NOMO-1 treated with dmso at 0.1 percent for 144 hours (cell line): ENCODE results near the gene BIRC5.
"Not testable (repeated sequence)": the region's sequence is repeated elsewhere in the genome, so short reads cannot be mapped to it uniquely, and the experiment has no call there.

Experiments
- DNase-seq: peaks from one replicate; lab custom pipeline; 2025; ENCODE audit not compliant: unreplicated experiment; lab: John Stamatoyannopoulos, UW

BIRC5 gene

GRCh38 chr17:78224231-78225087 lies 10.4 kb downstream of the BIRC5 start:
- no peak for DNase-seq

DNA sequence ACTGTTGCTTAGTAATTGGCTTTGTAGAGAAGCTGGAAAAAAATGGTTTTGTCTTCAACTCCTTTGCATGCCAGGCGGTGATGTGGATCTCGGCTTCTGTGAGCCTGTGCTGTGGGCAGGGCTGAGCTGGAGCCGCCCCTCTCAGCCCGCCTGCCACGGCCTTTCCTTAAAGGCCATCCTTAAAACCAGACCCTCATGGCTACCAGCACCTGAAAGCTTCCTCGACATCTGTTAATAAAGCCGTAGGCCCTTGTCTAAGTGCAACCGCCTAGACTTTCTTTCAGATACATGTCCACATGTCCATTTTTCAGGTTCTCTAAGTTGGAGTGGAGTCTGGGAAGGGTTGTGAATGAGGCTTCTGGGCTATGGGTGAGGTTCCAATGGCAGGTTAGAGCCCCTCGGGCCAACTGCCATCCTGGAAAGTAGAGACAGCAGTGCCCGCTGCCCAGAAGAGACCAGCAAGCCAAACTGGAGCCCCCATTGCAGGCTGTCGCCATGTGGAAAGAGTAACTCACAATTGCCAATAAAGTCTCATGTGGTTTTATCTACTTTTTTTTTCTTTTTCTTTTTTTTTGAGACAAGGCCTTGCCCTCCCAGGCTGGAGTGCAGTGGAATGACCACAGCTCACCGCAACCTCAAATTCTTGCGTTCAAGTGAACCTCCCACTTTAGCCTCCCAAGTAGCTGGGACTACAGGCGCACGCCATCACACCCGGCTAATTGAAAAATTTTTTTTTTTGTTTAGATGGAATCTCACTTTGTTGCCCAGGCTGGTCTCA lies 11.2 kb downstream of the BIRC5 start:
- DNase-seq: no peak

DNA sequence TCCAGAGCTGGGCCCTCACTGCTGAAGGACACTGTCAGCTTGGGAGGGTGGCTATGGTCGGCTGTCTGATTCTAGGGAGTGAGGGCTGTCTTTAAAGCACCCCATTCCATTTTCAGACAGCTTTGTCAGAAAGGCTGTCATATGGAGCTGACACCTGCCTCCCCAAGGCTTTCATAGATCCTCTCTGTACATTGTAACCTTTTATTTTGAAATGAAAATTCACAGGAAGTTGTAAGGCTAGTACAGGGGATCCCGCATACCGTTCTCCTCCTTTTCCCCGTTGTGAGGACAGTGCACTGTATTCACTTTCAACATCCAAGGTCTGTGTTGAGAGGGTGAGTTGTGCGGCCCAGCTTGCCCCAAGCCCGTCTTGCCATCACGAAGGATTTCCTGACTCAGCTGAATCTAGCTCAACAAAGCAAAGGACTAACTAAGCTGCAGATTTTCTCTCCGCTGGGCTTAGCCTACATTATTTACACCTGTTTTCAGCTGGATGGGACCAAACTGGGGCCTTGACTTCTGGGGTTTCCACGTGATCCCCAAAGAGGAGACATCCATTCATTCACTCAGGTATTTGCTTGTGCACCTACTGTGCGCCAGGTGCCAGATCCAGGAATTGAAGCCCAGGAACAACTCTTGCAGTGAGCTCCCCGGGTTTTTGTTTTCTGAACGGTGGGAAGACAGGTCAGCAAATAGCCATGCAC lies 12.2 kb downstream of the BIRC5 start:
- DNase-seq: no peak

GRCh38 chr17:78226759-78227454 lies 12.9 kb downstream of the BIRC5 start:
- DNase-seq: no peak

DNA sequence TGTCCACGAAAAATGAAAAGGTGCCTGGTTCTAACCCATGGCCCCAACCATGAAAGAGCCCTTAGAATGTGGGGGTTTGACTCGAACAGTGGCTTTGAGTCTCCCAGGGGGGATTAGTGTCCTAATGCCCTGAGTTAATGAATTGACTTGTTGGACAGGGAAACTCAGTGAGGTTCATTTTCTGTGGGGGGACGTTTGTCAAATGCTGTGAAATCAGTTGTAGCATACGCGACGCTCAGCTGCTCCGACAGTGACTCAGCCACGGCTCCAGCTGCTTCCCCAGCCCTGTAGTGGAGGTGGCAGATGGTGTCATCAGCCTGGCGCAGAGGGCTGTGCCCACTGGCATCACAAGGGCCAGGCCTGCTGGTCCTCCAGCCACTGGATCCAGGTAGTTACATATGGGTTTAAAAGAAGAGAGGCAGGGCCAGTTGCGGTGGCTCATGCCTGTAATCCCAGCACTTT lies 13.4 kb downstream of the BIRC5 start:
- no peak for DNase-seq

- DNase-seq: no peak
Measured at GRCh38 chr17:78228176-78228575, 14.1 kb downstream of the BIRC5 start.

GRCh38 chr17:78230252-78230962 lies 16.4 kb downstream of the BIRC5 start:
- DNase-seq: no peak

DNA sequence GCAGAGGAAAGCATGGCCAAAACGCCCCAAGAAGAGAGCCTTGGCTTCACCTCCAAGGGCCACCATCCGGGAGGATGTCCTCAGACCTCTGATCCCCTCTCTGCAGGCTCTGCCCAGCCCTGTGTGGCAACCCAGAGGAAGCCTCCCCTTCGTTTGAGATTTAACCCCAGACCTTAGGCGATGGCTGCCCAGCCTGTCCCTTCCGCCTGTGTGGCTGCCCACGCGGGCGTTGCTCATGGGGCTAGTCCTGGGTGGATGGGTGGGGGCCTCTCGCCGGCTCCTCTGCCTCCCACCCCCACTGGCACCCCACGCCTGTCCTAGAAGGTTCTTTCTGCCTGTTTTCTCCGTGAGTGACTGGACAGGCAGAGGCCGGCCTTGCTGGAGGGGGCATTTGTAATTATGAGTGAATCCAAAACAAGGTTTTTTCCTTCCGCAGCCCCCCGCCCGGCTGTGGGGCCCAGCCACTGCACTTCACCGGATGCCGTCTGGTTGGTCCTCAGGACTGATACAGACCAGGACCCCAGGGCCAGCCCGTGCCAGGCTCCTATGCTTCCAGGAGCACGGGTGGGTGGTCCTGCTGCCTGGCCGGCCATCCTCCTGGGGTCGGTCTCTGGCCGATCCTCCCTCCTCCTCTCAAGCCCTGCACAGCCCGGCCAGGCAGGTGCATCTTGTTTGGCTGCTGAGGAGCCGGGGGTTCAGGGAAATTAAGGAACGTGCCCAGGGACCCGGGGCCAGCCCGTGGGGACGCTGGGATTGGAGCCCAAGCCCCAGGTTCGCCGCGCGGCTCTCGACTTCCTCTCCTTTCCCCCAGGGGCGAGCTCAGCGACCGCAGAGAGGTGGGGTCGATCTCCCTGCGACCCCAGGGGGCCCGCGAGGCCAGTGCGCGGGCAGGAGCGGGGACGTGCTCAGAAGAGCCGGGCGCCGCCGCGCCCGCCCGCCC lies 17.2 kb downstream of the BIRC5 start, which contains the start of gene TMEM235:
TSS of gene TMEM235 (plus strand) at position 636 of the 940 bp plus-strand sequence. CDS start 393 bp downstream, outside the sequence.
- DNase-seq: no peak

DNA sequence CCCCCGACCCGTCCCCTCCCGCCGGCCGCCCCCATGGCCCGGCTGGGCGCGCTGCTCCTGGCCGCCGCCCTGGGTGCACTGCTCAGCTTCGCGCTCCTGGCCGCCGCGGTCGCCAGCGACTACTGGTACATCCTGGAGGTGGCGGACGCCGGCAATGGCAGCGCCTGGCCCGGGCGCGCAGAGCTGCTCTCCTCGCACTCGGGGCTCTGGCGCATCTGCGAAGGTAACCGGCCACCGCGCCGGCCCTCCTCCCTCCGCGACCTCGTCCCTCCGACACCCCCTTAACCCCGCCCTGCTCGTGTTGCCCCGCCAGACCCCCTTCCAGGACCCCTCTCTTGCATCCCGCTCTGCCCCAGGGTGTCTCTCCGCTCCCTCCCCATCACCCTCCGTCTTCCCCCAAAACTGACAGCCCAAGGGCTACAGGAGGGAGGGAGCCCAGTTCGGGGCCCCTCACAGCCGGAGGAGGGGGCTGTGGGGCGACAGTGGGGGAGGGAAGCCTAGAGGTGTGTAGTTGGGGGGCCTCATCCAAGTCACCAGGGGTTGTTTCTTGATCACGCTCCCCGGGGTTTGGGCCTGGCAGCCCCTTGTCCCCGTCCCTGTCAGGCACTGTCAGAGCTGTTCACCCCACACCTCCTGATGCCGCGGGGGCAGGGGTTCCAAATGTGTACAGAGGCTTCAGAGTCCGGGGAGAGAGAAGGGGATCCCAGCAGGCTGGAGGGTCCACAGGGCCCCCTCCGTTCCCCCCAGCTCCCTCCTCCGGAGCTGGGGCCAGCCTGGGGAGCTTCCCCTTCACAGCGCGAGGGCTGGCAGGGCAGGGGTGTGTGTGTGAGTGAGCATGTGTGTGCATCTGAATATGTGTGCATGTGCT lies 18.2 kb downstream of the BIRC5 start:
- no peak for DNase-seq

DNA sequence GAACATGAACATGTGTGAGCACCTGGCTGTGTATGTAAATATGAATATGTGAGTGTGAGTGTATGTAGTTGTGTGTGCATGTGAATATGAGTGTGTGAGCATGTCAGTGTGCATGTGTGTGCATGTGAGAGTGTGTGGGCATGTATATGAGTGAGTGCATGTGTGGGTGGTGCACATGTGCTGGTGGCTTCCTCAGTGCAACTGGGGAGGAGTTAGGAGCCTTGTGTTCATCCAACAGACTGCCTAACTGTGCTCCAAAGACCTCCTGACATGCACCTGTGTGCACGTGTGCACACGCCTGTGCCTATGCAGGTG lies 18.8 kb downstream of the BIRC5 start:
- DNase-seq: no peak

- DNase-seq: no peak
Measured at GRCh38 chr17:78233678-78234077, 19.6 kb downstream of the BIRC5 start.

GRCh38 chr17:78234261-78234865 lies 20.3 kb downstream of the BIRC5 start:
- DNase-seq: no peak

- not testable (repeated sequence) for DNase-seq
Measured at GRCh38 chr17:78235022-78235421, 21.0 kb downstream of the BIRC5 start.

DNA sequence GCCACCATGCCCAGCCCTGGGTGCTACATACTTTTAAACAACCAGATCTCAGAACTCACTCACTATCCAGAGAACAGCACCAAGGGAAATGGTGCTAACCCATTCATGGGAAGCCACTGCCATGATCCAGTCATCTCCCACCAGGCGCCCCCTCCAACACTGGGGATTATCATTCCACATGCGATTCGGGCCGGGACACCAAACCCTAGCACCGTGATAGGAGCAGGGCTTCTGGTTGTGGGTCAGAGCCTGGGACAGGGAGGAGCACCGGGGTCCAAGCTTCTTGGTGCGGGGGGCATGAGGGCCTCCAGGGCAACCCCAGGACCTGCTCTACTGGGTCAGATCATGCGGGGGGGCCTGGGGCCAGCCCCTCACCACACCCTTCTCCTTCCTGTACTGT lies 21.8 kb downstream of the BIRC5 start:
- DNase-seq: no peak

GRCh38 chr17:78236362-78237127 lies 22.5 kb downstream of the BIRC5 start:
- DNase-seq: no peak

- DNase-seq: no peak
Measured at GRCh38 chr17:78237401-78238012, 23.5 kb downstream of the BIRC5 start.
